Esophagus muscularis mucosa (tissue), 3 donors: Measurements from ENCODE around the gene PRR5L.

ENCODE experiments used
- CTCF ChIP-seq, 3 experiments: fragments of 200-600 bp in 2 of 3; fragments of 450-650 bp in 1 of 3; sonication (generic) in 2 of 3; IDR thresholded peaks; one replicate each; pipeline ENCODE4 v1.5.1; 2017 to 2019; ENCODE audit warnings: antibody characterized with exemption in 3 of 3, mild to moderate bottlenecking in 2 of 3, moderate library complexity in 1 of 3
- POLR2A ChIP-seq: fragments of 450-650 bp; IDR thresholded peaks from one replicate; pipeline ENCODE4 v1.6.1; 2017; ENCODE audit warnings: antibody characterized with exemption, moderate library complexity, mild to moderate bottlenecking, low read depth
- POLR2AphosphoS5 ChIP-seq, 2 donors: sonication (generic); formaldehyde crosslinking; IDR thresholded peaks; one replicate each; pipeline ENCODE4 v1.6.1; 2017; ENCODE audit warnings: antibody characterized with exemption in 2 of 2

DNA sequence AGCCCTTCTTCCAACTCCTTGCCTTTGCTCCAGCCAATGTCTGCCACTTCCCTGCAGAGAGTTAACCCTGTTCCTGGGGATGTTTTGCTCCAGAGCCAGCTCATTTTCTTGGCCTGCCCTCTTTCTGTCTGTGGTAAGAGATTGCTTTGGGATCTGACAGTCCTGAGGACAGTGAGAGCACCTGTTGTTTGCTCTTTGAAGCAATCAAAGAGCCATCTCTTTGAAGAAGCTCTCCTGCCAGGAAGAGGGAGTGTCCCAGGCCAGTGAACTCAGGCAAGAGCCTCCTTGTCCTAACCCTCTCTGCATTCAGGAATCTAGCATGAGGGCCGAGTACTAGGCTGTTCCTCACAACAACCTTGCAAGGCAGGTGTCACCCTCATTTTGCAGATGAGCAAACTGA, 171.8 kb downstream of the PRR5L start:
- TF ChIP-seq CTCF (IDR thresholded peaks at IDR 0.05): no peak
- no peak for TF ChIP-seq POLR2A
- no peak for TF ChIP-seq POLR2AphosphoS5 (IDR thresholded peaks at IDR 0.05)
